C4-2B (cell line): ENCODE results near the gene MAN2B2.

Experiments
- ZFX ChIP-seq: fragments of 450-650 bp; IDR thresholded peaks from 2 replicates; pipeline ENCODE4 v1.6.1; 2017
- TF ChIP-seq, protein P1 (sequence below): fragments of 450-650 bp; conservative IDR thresholded peaks from 2 replicates; pipeline ENCODE4 v1.5.1; 2017; ENCODE audit warnings: mild to moderate bottlenecking

- TF ChIP-seq, protein P1, sequence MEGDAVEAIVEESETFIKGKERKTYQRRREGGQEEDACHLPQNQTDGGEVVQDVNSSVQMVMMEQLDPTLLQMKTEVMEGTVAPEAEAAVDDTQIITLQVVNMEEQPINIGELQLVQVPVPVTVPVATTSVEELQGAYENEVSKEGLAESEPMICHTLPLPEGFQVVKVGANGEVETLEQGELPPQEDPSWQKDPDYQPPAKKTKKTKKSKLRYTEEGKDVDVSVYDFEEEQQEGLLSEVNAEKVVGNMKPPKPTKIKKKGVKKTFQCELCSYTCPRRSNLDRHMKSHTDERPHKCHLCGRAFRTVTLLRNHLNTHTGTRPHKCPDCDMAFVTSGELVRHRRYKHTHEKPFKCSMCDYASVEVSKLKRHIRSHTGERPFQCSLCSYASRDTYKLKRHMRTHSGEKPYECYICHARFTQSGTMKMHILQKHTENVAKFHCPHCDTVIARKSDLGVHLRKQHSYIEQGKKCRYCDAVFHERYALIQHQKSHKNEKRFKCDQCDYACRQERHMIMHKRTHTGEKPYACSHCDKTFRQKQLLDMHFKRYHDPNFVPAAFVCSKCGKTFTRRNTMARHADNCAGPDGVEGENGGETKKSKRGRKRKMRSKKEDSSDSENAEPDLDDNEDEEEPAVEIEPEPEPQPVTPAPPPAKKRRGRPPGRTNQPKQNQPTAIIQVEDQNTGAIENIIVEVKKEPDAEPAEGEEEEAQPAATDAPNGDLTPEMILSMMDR = no peak
- TF ChIP-seq ZFX = no peak
Observed at GRCh38 chr4:6647582-6648230, 72.7 kb downstream of the MAN2B2 start.
